Muscle layer of colon (tissue), 2 donors: ENCODE results near the gene CYSRT1.
A peak's percentile ranks its signal among the peaks of the same experiment; 100 is the strongest.

Source experiments
- H3K27ac ChIP-seq: one replicate; pipeline ENCODE4 v1.7.0; 2013; ENCODE audit warnings: low read depth, mild to moderate bottlenecking, low read length, moderate library complexity
- H3K27me3 ChIP-seq, 2 donors: one replicate each; pipeline ENCODE4 v1.7.0; 2013; ENCODE audit warnings: low read length in 2 of 2, mild to moderate bottlenecking in 2 of 2; ENCODE audit not compliant: insufficient read depth in 2 of 2, control insufficient read depth in 1 of 2
- H3K36me3 ChIP-seq: one replicate; pipeline ENCODE4 v1.7.0; 2013; ENCODE audit warnings: mild to moderate bottlenecking, low read length; ENCODE audit not compliant: insufficient read depth
- H3K4me1 ChIP-seq: one replicate; pipeline ENCODE4 v1.7.0; 2013; ENCODE audit warnings: mild to moderate bottlenecking, low read length; ENCODE audit not compliant: insufficient read depth
- H3K4me3 ChIP-seq, 2 donors: one replicate each; pipeline ENCODE4 v1.7.0; 2013; ENCODE audit warnings: low read length in 2 of 2, low read depth in 1 of 2, mild to moderate bottlenecking in 1 of 2, moderate library complexity in 1 of 2
- H3K9ac ChIP-seq: one replicate; pipeline ENCODE4 v1.7.0; 2013; ENCODE audit warnings: low read length
- H3K9me3 ChIP-seq: one replicate; pipeline ENCODE4 v1.7.0; 2013; ENCODE audit warnings: mild to moderate bottlenecking, low read length
- donor health status: abdominal sarcoma.
- donor health status: Adenocarcinoma of cecum.

Gene CYSRT1

GRCh38 chr9:137223078-137223970, 1.6 kb upstream of the CYSRT1 start:
- Histone ChIP-seq H3K9ac (peak overlapping the region; percentile 78), H3K27me3 (peaks cover 0 to 14% of the 10 kb centered on the region in 2 donors), H3K36me3 (no peaks in the 10 kb centered on the region), H3K4me3 (peak overlapping the region; percentile 73 to 84), H3K4me1 (peaks cover 5% of the 10 kb centered on the region), H3K9me3 (no peaks in the 10 kb centered on the region), H3K27ac (peak overlapping the region; percentile 86)

- Histone ChIP-seq H3K9me3 (no peaks in the 10 kb centered on the region), H3K4me1 (peaks cover 5% of the 10 kb centered on the region), H3K36me3 (no peaks in the 10 kb centered on the region), H3K9ac (no peak overlapping the region), H3K27me3 (peaks cover 3 to 38% of the 10 kb centered on the region in 2 donors), H3K4me3 (no peak overlapping the region), H3K27ac (no peak overlapping the region)
Observed at GRCh38 chr9:137225699-137226331, 841 bp downstream of the CYSRT1 start.

- Histone ChIP-seq H3K4me1 (peaks cover 5% of the 10 kb centered on the region), H3K9ac (no peak overlapping the region)
Observed at GRCh38 chr9:137226338-137227053, 1.5 kb downstream of the CYSRT1 start.

GRCh38 chr9:137227054-137227852, 2.3 kb downstream of the CYSRT1 start, which contains the start of gene RNF224:
Gene RNF224, plus strand, starts transcription at chr9:137227502. Its CDS starts 834 bp downstream, at chr9:137228336.
- no peak within 1 kb of the TSS for H3K27ac ChIP-seq
- peaks cover 4 to 52% of the 10 kb centered on the region in 2 donors for H3K27me3 ChIP-seq
- H3K9ac ChIP-seq = no peak within 1 kb of the TSS
- no peaks in the 10 kb centered on the region for H3K36me3 ChIP-seq
- H3K4me1 ChIP-seq = peaks cover 5% of the 10 kb centered on the region
- H3K9me3 ChIP-seq = no peaks in the 10 kb centered on the region
- no peak within 1 kb of the TSS for H3K4me3 ChIP-seq

More at GRCh38 chr9:137226338-137227053, 1.5 kb downstream of the CYSRT1 start:
- H3K27ac ChIP-seq = no peak overlapping the region
- H3K9me3 ChIP-seq = no peaks in the 10 kb centered on the region
- H3K36me3 ChIP-seq = no peaks in the 10 kb centered on the region
- H3K4me3 ChIP-seq = no peak overlapping the region
- peaks cover 4 to 45% of the 10 kb centered on the region in 2 donors for H3K27me3 ChIP-seq

- Histone ChIP-seq H3K36me3 (no peaks in the 10 kb centered on the region), H3K9me3 (no peaks in the 10 kb centered on the region), H3K4me3 (no peak overlapping the region), H3K4me1 (peaks cover 5% of the 10 kb centered on the region), H3K27me3 (peaks cover 4 to 59% of the 10 kb centered on the region in 2 donors), H3K27ac (no peak overlapping the region), H3K9ac (no peak overlapping the region)
Observed at GRCh38 chr9:137227853-137228505, 3.0 kb downstream of the CYSRT1 start.

- no peaks in the 10 kb centered on the region for H3K9me3 ChIP-seq
- H3K36me3 ChIP-seq = no peaks in the 10 kb centered on the region
- no peak overlapping the region for H3K9ac ChIP-seq
- H3K27ac ChIP-seq = no peak overlapping the region
- H3K27me3 ChIP-seq = peaks cover 4 to 64% of the 10 kb centered on the region in 2 donors
- H3K4me3 ChIP-seq = no peak overlapping the region
- H3K4me1 ChIP-seq = peaks cover 5% of the 10 kb centered on the region
Observed at GRCh38 chr9:137228506-137228967, 3.6 kb downstream of the CYSRT1 start.

- Histone ChIP-seq H3K4me1 (peaks cover under 1% of the 10 kb centered on the region), H3K27me3 (peaks cover 4 to 64% of the 10 kb centered on the region in 2 donors), H3K4me3 (no peak overlapping the region), H3K27ac (no peak overlapping the region), H3K9me3 (no peaks in the 10 kb centered on the region), H3K9ac (no peak overlapping the region), H3K36me3 (no peaks in the 10 kb centered on the region)
Observed at GRCh38 chr9:137228968-137229896, 4.3 kb downstream of the CYSRT1 start.

GRCh38 chr9:137229903-137230704, 5.1 kb downstream of the CYSRT1 start:
- Histone ChIP-seq H3K36me3 (no peaks in the 10 kb centered on the region), H3K4me1 (no peaks in the 10 kb centered on the region), H3K27me3 (peaks cover 4 to 65% of the 10 kb centered on the region in 2 donors), H3K4me3 (no peak overlapping the region), H3K27ac (no peak overlapping the region), H3K9ac (no peak overlapping the region), H3K9me3 (no peaks in the 10 kb centered on the region)

- Histone ChIP-seq H3K4me3 (no peak within 1 kb of the TSS), H3K36me3 (no peaks in the 10 kb centered on the region), H3K4me1 (peaks cover 6% of the 10 kb centered on the region), H3K9me3 (no peaks in the 10 kb centered on the region), H3K27ac (no peak within 1 kb of the TSS), H3K27me3 (peaks cover 4 to 72% of the 10 kb centered on the region in 2 donors), H3K9ac (no peak within 1 kb of the TSS)
Observed at GRCh38 chr9:137230705-137231371, 5.9 kb downstream of the CYSRT1 start, which contains the start of gene SLC34A3. Gene SLC34A3, plus strand, starts transcription at chr9:137230901. Its CDS starts 802 bp downstream, at chr9:137231703.
